Activated T-helper 2 cell treated with anti-CD3 and anti-CD28 coated beads, Interferon-gamma antibody, Interleukin-2, Interleukin-4, amounts not matched to agents 10 μg/mL and 5 μg/mL and 100 μg/mL, durations not matched to agents 14 hours and 24 hours and 36 hours (primary cell): ENCODE measurements around the gene INSRR. TPM values are rescaled to one million over a fixed set of nuclear protein-coding genes. Genes with fewer than 3 reads are reported as not detected.

Source experiments
- DNase-seq: peaks from one replicate; pipeline ENCODE4 v3.0.0; 2021; ENCODE audit warnings: low spot score
- H3K27ac Mint-ChIP-seq: one replicate; pipeline ENCODE4 v1.8.0; 2021; ENCODE audit warnings: mixed read lengths
- H3K27me3 Mint-ChIP-seq: one replicate; pipeline ENCODE4 v1.8.0; 2021; ENCODE audit warnings: low read depth, mixed read lengths
- H3K36me3 Mint-ChIP-seq: one replicate; pipeline ENCODE4 v1.8.0; 2021; ENCODE audit warnings: low read depth, mixed read lengths
- H3K4me1 Mint-ChIP-seq: one replicate; pipeline ENCODE4 v1.8.0; 2021; ENCODE audit warnings: low read depth, mixed read lengths
- H3K4me3 Mint-ChIP-seq: one replicate; pipeline ENCODE4 v1.8.0; 2021; ENCODE audit warnings: low read depth, mild to moderate bottlenecking, moderate library complexity, mixed read lengths
- H3K9me3 Mint-ChIP-seq: one replicate; pipeline ENCODE4 v1.8.0; 2021; ENCODE audit warnings: mixed read lengths
- intact Hi-C: fragments of 100-400 bp; cut with micrococcal nuclease; formaldehyde crosslinking; loops from one replicate; pipeline ENCODE4 v1.15.1; 2023
- total RNA-seq: library from RNA; stranded (reverse); gene quantifications from 2 replicates; pipeline ENCODE4 v1.2.3, GENCODE V29; 2022

Gene INSRR
- total RNA-seq, 1 donor from 2014 or later, result 1.4 TPM

GRCh38 chr1:156862997-156863599 is 4.2 kb upstream of the INSRR start:
- intact Hi-C loops, result loop anchor here (1.0 to 5.0 kb wide), 3 partner anchors 27 to 269 kb away; partner anchors contain the start of gene SH2D2A
- Mint-ChIP-seq H3K9me3 (no peaks in the 10 kb centered on the region), H3K4me3 (peak overlapping the region; percentile 87), H3K36me3 (peaks cover 63% of the 10 kb centered on the region), H3K27me3 (peaks cover 12% of the 10 kb centered on the region), H3K27ac (peak overlapping the region; percentile 80), H3K4me1 (peaks cover 69% of the 10 kb centered on the region)
- peak; percentile 31 for DNase-seq

- peaks cover 17% of the 10 kb centered on the region for H3K27me3 Mint-ChIP-seq
Observed at GRCh38 chr1:156862584-156862983, 3.7 kb upstream of the INSRR start.

GRCh38 chr1:156860628-156861423 is 1.9 kb upstream of the INSRR start, which contains the start of gene NTRK1:
Gene NTRK1 (plus strand): TSS chr1:156860865. CDS start chr1:156860935, 70 bp downstream.
- Mint-ChIP-seq H3K4me1 (peaks cover 51% of the 10 kb centered on the region), H3K4me3 (peak within 1 kb of the TSS; percentile 87), H3K27me3 (peaks cover 25% of the 10 kb centered on the region), H3K9me3 (no peaks in the 10 kb centered on the region), H3K27ac (peak within 1 kb of the TSS; percentile 80), H3K36me3 (peaks cover 44% of the 10 kb centered on the region)
- DNase-seq, result peak; percentile 53
- intact Hi-C loops, result loop anchor here (1.0 to 5.0 kb wide), 5 partner anchors 9 to 271 kb away; partner anchors contain the start of genes ISG20L2 and METTL25B

More at GRCh38 chr1:156862584-156862983, 3.7 kb upstream of the INSRR start:
- H3K27ac Mint-ChIP-seq, result peak overlapping the region; percentile 80
- intact Hi-C loops, result loop anchor here (5.0 kb wide), 1 partner anchor 270 kb away; no protein-coding TSS in a partner anchor
- H3K9me3 Mint-ChIP-seq, result no peaks in the 10 kb centered on the region
- DNase-seq, result no peak
- peaks cover 58% of the 10 kb centered on the region for H3K36me3 Mint-ChIP-seq
- peak overlapping the region; percentile 87 for H3K4me3 Mint-ChIP-seq
- H3K4me1 Mint-ChIP-seq, result peaks cover 65% of the 10 kb centered on the region

DNA sequence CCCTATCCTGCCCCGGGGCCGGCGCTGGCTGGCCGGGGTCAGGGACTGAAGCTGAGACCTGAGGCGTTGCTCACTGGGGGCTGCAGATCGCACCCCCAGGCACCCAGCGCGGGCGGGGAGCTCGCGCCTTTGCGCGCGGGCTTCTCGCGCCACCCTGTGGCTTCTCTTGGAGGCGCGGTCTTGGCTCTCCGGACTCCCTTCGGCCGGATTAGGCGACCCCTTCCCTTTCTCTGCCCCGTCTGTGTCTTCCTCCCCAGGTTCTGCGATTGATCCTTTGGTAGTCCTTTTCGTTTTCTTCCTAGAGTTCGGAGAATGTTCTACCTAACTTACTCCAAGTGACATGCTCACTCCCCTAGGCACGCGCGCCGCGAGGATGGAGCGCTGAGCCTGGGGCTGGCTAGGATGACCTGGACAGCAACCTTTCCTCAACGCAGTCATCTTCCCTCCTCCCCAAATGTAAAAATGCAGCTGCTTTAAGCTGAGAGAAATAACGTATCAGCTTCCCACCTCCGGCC is 1.3 kb upstream of the INSRR start:
- DNase-seq, result peak; percentile 48
- peaks cover 38% of the 10 kb centered on the region for H3K36me3 Mint-ChIP-seq
- peak overlapping the region; percentile 87 for H3K4me3 Mint-ChIP-seq
- H3K9me3 Mint-ChIP-seq, result no peaks in the 10 kb centered on the region
- H3K4me1 Mint-ChIP-seq, result peaks cover 44% of the 10 kb centered on the region
- intact Hi-C loops, result loop anchor here (1.0 to 5.0 kb wide), 4 partner anchors 21 to 272 kb away; partner anchors contain the start of genes ISG20L2 and METTL25B
- peaks cover 27% of the 10 kb centered on the region for H3K27me3 Mint-ChIP-seq
- H3K27ac Mint-ChIP-seq, result peak overlapping the region; percentile 44

- H3K27me3 Mint-ChIP-seq, result peaks cover 30% of the 10 kb centered on the region
- no peak for DNase-seq
- peaks cover 32% of the 10 kb centered on the region for H3K36me3 Mint-ChIP-seq
- H3K9me3 Mint-ChIP-seq, result no peaks in the 10 kb centered on the region
- intact Hi-C loops, result loop anchor here (1.0 to 5.0 kb wide), 4 partner anchors 21 to 273 kb away; partner anchors contain the start of genes ISG20L2 and METTL25B
- H3K27ac Mint-ChIP-seq, result no peak overlapping the region
- peak overlapping the region; percentile 87 for H3K4me3 Mint-ChIP-seq
- H3K4me1 Mint-ChIP-seq, result peaks cover 40% of the 10 kb centered on the region
Observed at GRCh38 chr1:156859523-156860112, 701 bp upstream of the INSRR start.

GRCh38 chr1:156858555-156858956 is 361 bp downstream of the INSRR start:
- intact Hi-C loops, result no loop called here
- Mint-ChIP-seq H3K36me3 (peaks cover 21% of the 10 kb centered on the region), H3K4me1 (peaks cover 29% of the 10 kb centered on the region), H3K27me3 (peaks cover 35% of the 10 kb centered on the region), H3K4me3 (peak overlapping the region; percentile 40), H3K9me3 (no peaks in the 10 kb centered on the region), H3K27ac (no peak overlapping the region)
- no peak for DNase-seq

GRCh38 chr1:156857532-156857931 is 1.4 kb downstream of the INSRR start:
- Mint-ChIP-seq H3K36me3 (peaks cover 11% of the 10 kb centered on the region), H3K4me3 (no peak overlapping the region), H3K27ac (no peak overlapping the region), H3K9me3 (no peaks in the 10 kb centered on the region), H3K27me3 (peaks cover 37% of the 10 kb centered on the region), H3K4me1 (peaks cover 21% of the 10 kb centered on the region)
- no peak for DNase-seq
- intact Hi-C loops, result no loop called here

DNA sequence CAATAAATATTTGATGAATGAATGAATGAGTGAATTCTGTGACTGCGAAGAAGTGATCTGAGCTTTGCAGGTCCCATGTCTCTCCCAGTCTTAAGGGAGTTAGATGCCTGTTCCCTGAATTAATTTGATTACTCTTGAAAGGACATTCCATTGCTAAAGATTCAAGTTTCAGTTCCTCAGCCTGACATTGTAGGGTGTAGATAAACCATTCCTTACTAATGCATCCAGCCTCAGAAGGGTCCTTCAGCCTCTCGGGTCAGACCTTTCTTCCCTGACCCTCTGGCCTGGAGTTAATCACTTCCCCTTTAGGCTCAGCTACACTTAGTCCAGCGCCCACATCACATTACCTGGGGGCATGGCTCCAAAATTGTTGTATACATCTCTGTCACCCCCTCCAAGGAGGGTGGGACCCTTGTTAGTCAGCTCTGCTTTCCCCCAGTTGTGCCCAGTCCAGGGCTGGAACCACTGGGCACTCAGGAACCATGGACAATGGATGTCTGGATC is 2.6 kb downstream of the INSRR start:
- no peak for DNase-seq
- intact Hi-C loops, result no loop called here
- H3K4me3 Mint-ChIP-seq, result no peak overlapping the region
- H3K27me3 Mint-ChIP-seq, result peaks cover 37% of the 10 kb centered on the region
- H3K9me3 Mint-ChIP-seq, result no peaks in the 10 kb centered on the region
- H3K36me3 Mint-ChIP-seq, result peaks cover under 1% of the 10 kb centered on the region
- no peak overlapping the region for H3K27ac Mint-ChIP-seq
- peaks cover 12% of the 10 kb centered on the region for H3K4me1 Mint-ChIP-seq

GRCh38 chr1:156854634-156855033 is 4.3 kb downstream of the INSRR start:
- no peak for DNase-seq
- Mint-ChIP-seq H3K36me3 (no peaks in the 10 kb centered on the region), H3K9me3 (no peaks in the 10 kb centered on the region), H3K4me3 (no peak overlapping the region), H3K4me1 (peaks cover 8% of the 10 kb centered on the region), H3K27me3 (peaks cover 35% of the 10 kb centered on the region), H3K27ac (no peak overlapping the region)
- intact Hi-C loops, result no loop called here

GRCh38 chr1:156853761-156854160 is 5.2 kb downstream of the INSRR start:
- intact Hi-C loops, result no loop called here
- H3K27me3 Mint-ChIP-seq, result peaks cover 32% of the 10 kb centered on the region

GRCh38 chr1:156852418-156852874 is 6.5 kb downstream of the INSRR start:
- DNase-seq, result no peak
- Mint-ChIP-seq H3K36me3 (no peaks in the 10 kb centered on the region), H3K27ac (no peak overlapping the region), H3K27me3 (peaks cover 27% of the 10 kb centered on the region), H3K4me3 (no peak overlapping the region), H3K4me1 (peaks cover 13% of the 10 kb centered on the region), H3K9me3 (no peaks in the 10 kb centered on the region)
- intact Hi-C loops, result no loop called here

More at GRCh38 chr1:156853761-156854160, 5.2 kb downstream of the INSRR start:
- H3K27ac Mint-ChIP-seq, result no peak overlapping the region
- no peak overlapping the region for H3K4me3 Mint-ChIP-seq
- peaks cover 10% of the 10 kb centered on the region for H3K4me1 Mint-ChIP-seq
- no peaks in the 10 kb centered on the region for H3K36me3 Mint-ChIP-seq
- no peaks in the 10 kb centered on the region for H3K9me3 Mint-ChIP-seq
- DNase-seq, result no peak

- Mint-ChIP-seq H3K4me1 (peaks cover 17% of the 10 kb centered on the region), H3K27me3 (peaks cover 27% of the 10 kb centered on the region), H3K36me3 (no peaks in the 10 kb centered on the region), H3K9me3 (no peaks in the 10 kb centered on the region), H3K4me3 (no peak overlapping the region), H3K27ac (no peak overlapping the region)
- intact Hi-C loops, result no loop called here
- no peak for DNase-seq
Observed at GRCh38 chr1:156851779-156852417, 7.0 kb downstream of the INSRR start.
